ENCODE results near the gene DMTF1. TPM values are rescaled to one million over a fixed set of nuclear protein-coding genes. Genes with fewer than 3 reads are reported as not detected.

DMTF1 gene
- polyA plus RNA-seq, 2 of the 4 experiments (the other 2 are of a cell fraction) = 37.3 to 124 TPM

DNA sequence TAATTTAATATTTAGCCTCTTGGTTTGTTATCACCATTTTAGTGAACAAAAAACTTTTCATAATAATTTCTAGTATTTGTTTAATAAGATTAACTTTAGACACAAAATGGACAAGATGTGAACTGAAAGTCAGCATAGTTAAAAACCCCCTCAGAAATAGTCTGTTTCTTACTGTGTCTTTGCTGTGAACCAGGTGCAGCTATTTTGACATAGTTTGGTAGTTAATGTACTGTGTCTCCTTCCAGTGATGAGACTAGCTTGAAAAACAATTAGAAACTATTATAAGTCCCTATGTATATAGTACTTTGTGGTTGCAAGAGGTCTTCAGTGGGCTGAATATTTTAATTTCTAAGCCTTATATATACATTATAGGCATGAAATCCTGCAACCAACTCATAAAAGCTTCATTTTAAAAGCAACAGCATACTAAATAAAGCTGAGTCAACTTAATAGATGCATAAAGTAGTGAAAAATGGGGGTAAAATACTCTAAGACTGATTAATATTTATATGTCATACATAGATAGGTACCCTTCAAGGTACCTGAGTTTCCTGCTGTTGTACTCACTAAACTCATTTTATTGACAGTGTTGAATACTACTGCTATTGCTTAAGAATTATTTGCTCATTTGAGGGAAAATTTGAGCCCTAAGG lies 19.2 kb downstream of the DMTF1 start:
- Histone ChIP-seq H3K4me1 (no peaks in the 10 kb centered on the region), H3K9me3 (no peaks in the 10 kb centered on the region), H3K4me3 (no peak overlapping the region), H3K4me2 (no peak overlapping the region), H3K27ac (no peak overlapping the region)
- DNase-seq (ENCODE audit: low read depth in 1 of 2, low spot score in 1 of 2) = no peak
- ChIA-PET POLR2A (interaction anchor here (1.4 kb wide), 1 partner anchor 19 kb away, joined by 5 read pairs; the partner anchor contains the start of gene DMTF1), CTCF (interaction anchor here (1.7 kb wide), 1 partner anchor 11 kb away, joined by 4 read pairs; no protein-coding TSS in a partner anchor)
- ATAC-seq = no peak
- FAIRE-seq = no peak
- TF ChIP-seq USF2 (IDR thresholded peaks at IDR 0.05) (no peak), HES2 (IDR thresholded peaks at IDR 0.05) (no peak), HMGXB4 (CRISPR knock-in tag; IDR thresholded peaks at IDR 0.05; ENCODE audit: borderline replicate concordance) (no peak), NPAS2 (CRISPR knock-in tag; IDR thresholded peaks at IDR 0.05; ENCODE audit: borderline replicate concordance) (no peak)

DNA sequence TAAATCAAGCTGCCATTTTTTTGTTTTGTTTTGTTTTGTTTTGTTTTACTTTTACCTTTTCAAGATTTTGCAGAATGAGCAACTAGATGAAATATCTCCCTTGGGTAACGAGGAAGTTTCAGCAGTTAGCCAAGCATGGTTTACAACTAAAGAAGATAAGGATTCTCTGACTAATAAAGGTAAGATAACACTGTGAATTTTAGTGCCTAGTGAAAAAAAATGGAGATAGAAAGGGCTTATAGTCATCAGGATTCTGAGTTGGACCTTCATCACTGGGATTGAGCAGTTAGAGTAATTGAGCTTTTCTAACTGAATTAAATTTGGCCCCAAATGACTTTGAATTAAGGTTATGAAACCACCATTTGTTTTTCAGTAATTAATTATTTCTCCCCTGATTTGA lies 21.2 kb downstream of the DMTF1 start:
- WGBS (ENCODE audit: missing lambda C conversion rate) = 97% methylated on average over 1 of the region's 1 CpG
- H3K4me2 ChIP-seq = no peak overlapping the region
- DNase-seq (ENCODE audit: low read depth in 1 of 2, low spot score in 1 of 2) (no peak), ATAC-seq (no peak), FAIRE-seq (no peak)
- no peaks in the 10 kb centered on the region for H3K9me3 ChIP-seq
- no peaks in the 10 kb centered on the region for H3K4me1 ChIP-seq
- ChIA-PET CTCF (no interaction called here), POLR2A (no interaction called here)
- TF ChIP-seq RNF2 (IDR thresholded peaks at IDR 0.05; ENCODE audit: borderline replicate concordance, low read depth) (no peak), EP300 (IDR thresholded peaks at IDR 0.05) (no peak), FOXS1 (CRISPR knock-in tag; IDR thresholded peaks at IDR 0.05) (no peak), SREBF2 (IDR thresholded peaks at IDR 0.05) (no peak)
- no peak overlapping the region for H3K4me3 ChIP-seq
- no peak overlapping the region for H3K27ac ChIP-seq

GRCh38 chr7:87178320-87178719 lies 26.1 kb downstream of the DMTF1 start:
- CTCF ChIA-PET = no interaction called here
- Histone ChIP-seq H3K4me3 (no peak overlapping the region), H3K27ac (no peak overlapping the region), H3K9me3 (no peaks in the 10 kb centered on the region), H3K4me1 (no peaks in the 10 kb centered on the region), H3K4me2 (no peak overlapping the region)
- ATAC-seq (no peak), DNase-seq (ENCODE audit: low read depth in 1 of 2, low spot score in 1 of 2) (no peak), FAIRE-seq (no peak)
- POLR2A ChIA-PET = interaction anchor here (0.6 kb wide), 1 partner anchor 16 kb away, joined by 3 read pairs; no protein-coding TSS in a partner anchor
- TF ChIP-seq MAFK (IDR thresholded peaks at IDR 0.05; ENCODE audit: partially characterized antibody) (peak; percentile 17), SREBF2 (IDR thresholded peaks at IDR 0.05) (no peak)
- WGBS (ENCODE audit: missing lambda C conversion rate) = 91% methylated on average over 4 of the region's 4 CpGs

- ChIA-PET CTCF (no interaction called here), POLR2A (no interaction called here)
- H3K4me2 ChIP-seq = no peak overlapping the region
- peak; percentile 32 for FAIRE-seq
- H3K4me1 ChIP-seq = no peaks in the 10 kb centered on the region
- no peak for ATAC-seq
- H3K27ac ChIP-seq = no peak overlapping the region
- DNase-seq (ENCODE audit: low read depth in 1 of 2, low spot score in 1 of 2) = no peak
- H3K9me3 ChIP-seq = no peaks in the 10 kb centered on the region
- WGBS (ENCODE audit: missing lambda C conversion rate) = 91% methylated on average over 3 of the region's 3 CpGs
- H3K4me3 ChIP-seq = no peak overlapping the region
- no peak for TF ChIP-seq MAX (IDR thresholded peaks at IDR 0.05)
- no peak for TF ChIP-seq HES2 (IDR thresholded peaks at IDR 0.05)
- no peak for TF ChIP-seq TP53 (CRISPR knock-in tag; IDR thresholded peaks at IDR 0.05)
- no peak for TF ChIP-seq HMGXB4 (CRISPR knock-in tag; IDR thresholded peaks at IDR 0.05; ENCODE audit: borderline replicate concordance)
- TF ChIP-seq, protein P1, sequence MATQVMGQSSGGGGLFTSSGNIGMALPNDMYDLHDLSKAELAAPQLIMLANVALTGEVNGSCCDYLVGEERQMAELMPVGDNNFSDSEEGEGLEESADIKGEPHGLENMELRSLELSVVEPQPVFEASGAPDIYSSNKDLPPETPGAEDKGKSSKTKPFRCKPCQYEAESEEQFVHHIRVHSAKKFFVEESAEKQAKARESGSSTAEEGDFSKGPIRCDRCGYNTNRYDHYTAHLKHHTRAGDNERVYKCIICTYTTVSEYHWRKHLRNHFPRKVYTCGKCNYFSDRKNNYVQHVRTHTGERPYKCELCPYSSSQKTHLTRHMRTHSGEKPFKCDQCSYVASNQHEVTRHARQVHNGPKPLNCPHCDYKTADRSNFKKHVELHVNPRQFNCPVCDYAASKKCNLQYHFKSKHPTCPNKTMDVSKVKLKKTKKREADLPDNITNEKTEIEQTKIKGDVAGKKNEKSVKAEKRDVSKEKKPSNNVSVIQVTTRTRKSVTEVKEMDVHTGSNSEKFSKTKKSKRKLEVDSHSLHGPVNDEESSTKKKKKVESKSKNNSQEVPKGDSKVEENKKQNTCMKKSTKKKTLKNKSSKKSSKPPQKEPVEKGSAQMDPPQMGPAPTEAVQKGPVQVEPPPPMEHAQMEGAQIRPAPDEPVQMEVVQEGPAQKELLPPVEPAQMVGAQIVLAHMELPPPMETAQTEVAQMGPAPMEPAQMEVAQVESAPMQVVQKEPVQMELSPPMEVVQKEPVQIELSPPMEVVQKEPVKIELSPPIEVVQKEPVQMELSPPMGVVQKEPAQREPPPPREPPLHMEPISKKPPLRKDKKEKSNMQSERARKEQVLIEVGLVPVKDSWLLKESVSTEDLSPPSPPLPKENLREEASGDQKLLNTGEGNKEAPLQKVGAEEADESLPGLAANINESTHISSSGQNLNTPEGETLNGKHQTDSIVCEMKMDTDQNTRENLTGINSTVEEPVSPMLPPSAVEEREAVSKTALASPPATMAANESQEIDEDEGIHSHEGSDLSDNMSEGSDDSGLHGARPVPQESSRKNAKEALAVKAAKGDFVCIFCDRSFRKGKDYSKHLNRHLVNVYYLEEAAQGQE (IDR thresholded peaks at IDR 0.05) = no peak
- TF ChIP-seq NPAS2 (CRISPR knock-in tag; IDR thresholded peaks at IDR 0.05; ENCODE audit: borderline replicate concordance) = no peak
- TF ChIP-seq ATOH8 (CRISPR knock-in tag; IDR thresholded peaks at IDR 0.05; ENCODE audit: low read depth) = no peak
- no peak for TF ChIP-seq JUNB (IDR thresholded peaks at IDR 0.05)
- no peak for TF ChIP-seq KDM1A (IDR thresholded peaks at IDR 0.05; ENCODE audit: low read depth)
- TF ChIP-seq RCOR1 (IDR thresholded peaks at IDR 0.05; ENCODE audit: low read depth, low read length) = no peak
- no peak for TF ChIP-seq CBX2 (IDR thresholded peaks at IDR 0.05; ENCODE audit: borderline replicate concordance, low read depth)
- no peak for TF ChIP-seq PHF8 (IDR thresholded peaks at IDR 0.05; ENCODE audit: borderline replicate concordance, low read depth)
These were observed 26.9 kb downstream of the DMTF1 start for GRCh38 chr7:87179180-87179579.

All from A549 (cell line).